ENCODE measurements around the gene PTPN6. TPM values are rescaled to one million over a fixed set of nuclear protein-coding genes. Genes with fewer than 3 reads are reported as not detected.

The PTPN6 gene
- total and polyA plus RNA-seq, 2 of the 13 experiments (the other 11 are each of a cell fraction or from before 2014, with no cell fraction given): 10.5 to 10.6 TPM

- TF ChIP-seq ZXDC (CRISPR knock-in tag; IDR thresholded peaks at IDR 0.05): no peak
- TF ChIP-seq NKX3-1 (CRISPR knock-in tag; IDR thresholded peaks at IDR 0.05): no peak
- TF ChIP-seq HNF4G (IDR thresholded peaks at IDR 0.05; ENCODE audit: borderline replicate concordance, low read depth, low read length): no peak
- TF ChIP-seq HNF4G (CRISPR knock-in tag; IDR thresholded peaks at IDR 0.05; ENCODE audit: borderline replicate concordance, low read depth): peak; percentile 55; the same call in 1 of the 2 replicates
- peak; percentile 60; the same call in 1 of the 2 replicates for TF ChIP-seq ZFP41 (CRISPR knock-in tag; IDR thresholded peaks at IDR 0.05; ENCODE audit: borderline replicate concordance)
- peak; percentile 88; the same call in 1 of the 2 replicates for TF ChIP-seq SMAD1 (CRISPR knock-in tag; IDR thresholded peaks at IDR 0.05; ENCODE audit: borderline replicate concordance, low read depth)
- no peak for TF ChIP-seq ZNF317 (CRISPR knock-in tag; IDR thresholded peaks at IDR 0.05)
- no peak for TF ChIP-seq SMARCC2 (IDR thresholded peaks at IDR 0.05)
- TF ChIP-seq KDM2A (CRISPR knock-in tag; IDR thresholded peaks at IDR 0.05; ENCODE audit: borderline replicate concordance, low read depth): peak; percentile 100
- TF ChIP-seq PLRG1 (conservative IDR thresholded peaks at IDR 0.05): no peak
- 0 out of 2 replicates have a peak, but pooled peaks have one; percentile 38 for TF ChIP-seq KLF11 (CRISPR knock-in tag; IDR thresholded peaks at IDR 0.05)
- no peak for TF ChIP-seq CERS6 (CRISPR knock-in tag; IDR thresholded peaks at IDR 0.05)
- TF ChIP-seq NFE2L1 (CRISPR knock-in tag; IDR thresholded peaks at IDR 0.05; ENCODE audit: borderline replicate concordance): no peak
- peak; percentile 9; the same call in 1 of the 2 replicates for TF ChIP-seq MIER2 (CRISPR knock-in tag; IDR thresholded peaks at IDR 0.05)
- peak; percentile 94 for TF ChIP-seq RBM22 (optimal IDR thresholded peaks at IDR 0.05; ENCODE audit: low read length)
- TF ChIP-seq ZBTB1 (CRISPR knock-in tag; IDR thresholded peaks at IDR 0.05; ENCODE audit: borderline replicate concordance): no peak; the same call in 1 of the 2 replicates
- peak; percentile 91 for TF ChIP-seq CHD2 (IDR thresholded peaks at IDR 0.05; ENCODE audit: low read depth, low read length)
- no peak for TF ChIP-seq NFIB (CRISPR knock-in tag; IDR thresholded peaks at IDR 0.05; ENCODE audit: borderline replicate concordance)
- TF ChIP-seq REST (IDR thresholded peaks at IDR 0.05; ENCODE audit: borderline replicate concordance in 1 of 2, low read depth in 1 of 2, low read length in 2 of 2): no peak
- TF ChIP-seq CREB3 (CRISPR knock-in tag; IDR thresholded peaks at IDR 0.05): no peak
- peak; percentile 94 for TF ChIP-seq POGZ (CRISPR knock-in tag; IDR thresholded peaks at IDR 0.05)
These were observed 13.4 kb upstream of the PTPN6 start (continued) for GRCh38 chr12:6937481-6938352.
